Activated T-cell treated with anti-CD3 and anti-CD28 coated beads for 24 hours (primary cell): Measurements from ENCODE around the gene GBE1.

Source experiments
- DNase-seq: peaks from one replicate; pipeline ENCODE4 v3.0.0-alpha.2; 2020; ENCODE audit warnings: low read depth

The GBE1 gene

GRCh38 chr3:81621277-81621676 is 140.2 kb downstream of the GBE1 start:
- no peak for DNase-seq

- DNase-seq, result no peak
Measured at GRCh38 chr3:81620849-81621248, 140.6 kb downstream of the GBE1 start.

- no peak for DNase-seq
Measured at GRCh38 chr3:81612768-81613167, 148.7 kb downstream of the GBE1 start.

DNA sequence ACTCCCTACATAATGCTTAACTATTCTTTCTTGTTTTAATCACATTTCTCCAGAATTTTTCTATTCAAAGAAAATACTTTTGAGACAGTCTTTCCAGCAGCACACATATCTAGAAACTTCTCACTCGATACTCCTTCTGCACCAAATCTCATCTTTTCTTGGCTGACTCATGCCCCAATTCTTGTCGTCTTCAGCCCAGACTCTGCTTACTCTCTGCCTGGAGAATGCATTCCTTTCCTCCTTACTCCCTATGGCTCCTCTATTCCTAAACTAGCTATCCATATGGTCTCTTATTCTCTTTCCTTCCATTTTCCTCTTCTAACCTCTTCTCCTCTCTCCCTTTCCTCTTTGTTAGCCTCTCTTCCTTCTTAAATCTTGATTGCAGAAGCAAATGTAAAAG is 158.7 kb downstream of the GBE1 start:
- DNase-seq, result no peak

DNA sequence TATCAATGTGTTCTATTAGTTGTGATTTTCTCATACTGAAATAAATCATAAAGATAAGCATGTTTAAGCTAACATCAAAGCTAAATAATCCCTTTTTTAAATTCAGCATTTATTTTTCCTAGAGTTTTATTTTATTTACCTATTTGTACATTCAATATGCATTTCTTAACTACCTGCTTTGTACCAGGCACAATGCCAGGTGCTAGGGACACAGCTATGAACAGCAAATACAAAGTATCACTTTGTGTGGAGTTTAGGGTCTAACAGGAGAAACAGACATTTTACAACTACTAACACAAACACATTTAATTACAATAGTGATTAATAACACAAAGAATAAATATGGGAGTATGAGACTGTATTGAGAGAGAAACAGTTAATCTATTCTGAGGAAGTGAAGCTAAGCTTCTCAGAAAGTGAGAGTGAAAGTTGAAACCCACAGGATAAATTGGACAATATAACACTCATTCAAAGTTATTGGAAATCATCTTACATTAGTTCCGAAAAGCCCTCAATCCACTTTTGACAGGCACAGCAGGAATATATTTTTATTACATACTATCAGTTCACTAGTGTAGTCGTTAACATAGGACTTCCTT is 159.6 kb downstream of the GBE1 start:
- no peak for DNase-seq

DNA sequence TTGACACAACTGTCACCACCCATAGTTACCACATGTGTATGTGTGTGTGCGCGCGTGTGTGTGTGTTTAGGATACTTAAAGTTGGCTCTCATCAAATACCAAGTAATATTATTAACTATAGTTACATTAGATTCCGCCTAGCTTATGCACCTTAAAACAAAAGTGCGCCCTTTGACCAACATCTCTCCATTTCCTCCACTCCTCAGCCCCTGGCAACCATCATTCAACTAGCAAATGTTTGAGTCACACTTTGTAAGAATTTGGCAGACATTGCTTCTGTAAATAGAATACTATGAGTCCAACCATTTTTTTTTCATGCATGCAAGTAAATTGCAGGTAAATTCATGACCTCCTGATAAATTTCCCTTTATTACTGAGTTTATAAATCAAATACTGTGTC is 169.3 kb downstream of the GBE1 start:
- no peak for DNase-seq

DNA sequence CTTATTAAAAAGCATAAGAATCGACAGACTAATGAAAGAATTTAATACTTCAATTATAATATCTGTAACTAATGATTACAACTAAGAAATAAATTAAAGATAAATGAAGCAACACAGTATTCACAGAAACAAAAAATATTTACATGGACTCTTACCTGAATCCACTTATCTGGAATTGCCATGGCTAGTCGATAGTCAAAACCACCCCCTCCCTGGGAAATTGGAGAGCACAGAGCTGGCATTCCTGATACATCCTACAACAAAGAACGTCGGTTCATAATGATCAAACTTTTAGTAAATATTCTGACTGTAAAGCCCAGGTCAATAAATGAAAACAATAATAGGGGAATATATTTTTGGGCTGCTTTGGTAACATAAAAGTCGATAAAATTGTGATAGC is 175.5 kb downstream of the GBE1 start:
- no peak for DNase-seq

GRCh38 chr3:81585056-81585455 is 176.4 kb downstream of the GBE1 start:
- no peak for DNase-seq

GRCh38 chr3:81581966-81582599 is 179.4 kb downstream of the GBE1 start:
- DNase-seq, result no peak

GRCh38 chr3:81580355-81580754 is 181.1 kb downstream of the GBE1 start:
- DNase-seq, result no peak

GRCh38 chr3:81579744-81580143 is 181.7 kb downstream of the GBE1 start:
- no peak for DNase-seq

- no peak for DNase-seq
Measured at GRCh38 chr3:81572201-81572756, 189.2 kb downstream of the GBE1 start.

DNA sequence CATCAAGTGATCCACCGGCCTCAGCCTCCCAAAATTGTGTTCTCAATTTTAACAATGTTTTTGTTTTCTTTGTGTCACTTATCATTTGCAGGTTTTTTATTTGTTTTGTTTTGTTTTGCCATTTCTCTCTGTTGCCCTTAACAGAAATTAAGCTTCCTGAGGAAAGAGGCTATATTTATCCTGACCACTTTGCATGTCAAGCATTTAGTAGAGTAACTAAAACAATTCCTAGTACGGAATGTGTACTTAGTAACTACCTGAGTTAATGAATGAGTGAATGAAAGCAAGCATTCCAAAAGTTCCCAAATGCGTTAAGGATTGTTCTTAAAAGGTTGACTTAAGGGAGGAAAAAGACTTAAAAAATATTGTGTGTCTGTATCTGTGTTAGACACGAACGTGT is 193.1 kb downstream of the GBE1 start:
- DNase-seq, result no peak

- no peak for DNase-seq
Measured at GRCh38 chr3:81565041-81565440, 196.4 kb downstream of the GBE1 start.

DNA sequence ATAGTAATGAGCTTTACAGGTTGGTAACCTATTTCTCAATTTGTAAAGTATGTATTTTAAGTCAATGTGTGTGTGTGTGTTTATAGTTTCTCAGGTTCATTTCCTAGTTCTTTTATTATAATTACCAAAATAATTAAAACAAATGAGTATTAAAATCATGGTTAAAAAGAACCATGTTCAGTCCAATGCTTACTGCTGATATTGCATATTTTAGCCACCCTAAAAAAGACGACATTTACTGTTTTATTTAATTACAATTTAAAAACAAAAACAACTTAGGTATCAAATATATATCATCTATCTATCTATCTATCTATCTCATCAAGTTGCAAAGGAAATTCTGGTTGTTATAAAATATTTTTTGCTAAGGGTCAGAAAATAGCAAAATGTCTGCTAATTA is 203.3 kb downstream of the GBE1 start:
- no peak for DNase-seq

- DNase-seq, result no peak
Measured at GRCh38 chr3:81554801-81555200, 206.6 kb downstream of the GBE1 start.

DNA sequence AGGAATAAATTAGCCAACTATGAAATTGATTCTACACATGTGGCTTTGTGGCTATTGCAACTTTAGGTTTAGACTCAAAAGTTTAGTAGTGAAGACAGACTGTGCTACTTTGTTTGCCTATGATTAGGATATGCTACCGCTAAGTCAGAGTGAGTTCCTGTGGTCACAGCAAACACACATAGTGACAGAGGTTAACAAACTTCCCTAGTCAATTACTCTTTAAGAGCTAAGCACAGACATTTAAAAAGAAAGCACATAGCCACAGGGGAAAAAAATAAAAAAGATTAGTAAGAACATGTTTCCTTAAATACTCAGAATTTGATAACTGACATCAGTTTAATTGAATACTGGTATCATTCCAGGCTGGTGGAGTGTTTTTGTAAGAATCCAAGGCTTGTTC is 207.1 kb downstream of the GBE1 start:
- no peak for DNase-seq

GRCh38 chr3:81550415-81550814 is 211.0 kb downstream of the GBE1 start:
- no peak for DNase-seq

DNA sequence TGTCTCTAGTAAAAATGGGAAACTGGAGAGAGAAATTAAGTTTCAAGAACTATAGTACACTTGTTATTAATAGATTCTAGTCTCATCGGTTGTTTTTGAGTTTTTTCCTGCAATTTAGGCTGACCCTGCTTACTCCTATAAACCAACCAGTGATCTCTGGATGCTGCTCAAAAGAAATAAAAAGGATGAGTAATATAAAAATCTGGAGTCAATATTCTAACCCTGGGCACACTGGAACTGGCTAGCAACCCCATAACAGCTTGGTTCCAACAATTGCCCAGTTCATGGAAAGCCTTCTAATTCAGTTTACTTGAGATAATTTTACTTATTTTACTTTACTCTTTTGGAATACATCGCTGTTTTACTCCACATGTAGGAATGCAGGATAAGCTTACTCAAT is 211.6 kb downstream of the GBE1 start:
- no peak for DNase-seq

DNA sequence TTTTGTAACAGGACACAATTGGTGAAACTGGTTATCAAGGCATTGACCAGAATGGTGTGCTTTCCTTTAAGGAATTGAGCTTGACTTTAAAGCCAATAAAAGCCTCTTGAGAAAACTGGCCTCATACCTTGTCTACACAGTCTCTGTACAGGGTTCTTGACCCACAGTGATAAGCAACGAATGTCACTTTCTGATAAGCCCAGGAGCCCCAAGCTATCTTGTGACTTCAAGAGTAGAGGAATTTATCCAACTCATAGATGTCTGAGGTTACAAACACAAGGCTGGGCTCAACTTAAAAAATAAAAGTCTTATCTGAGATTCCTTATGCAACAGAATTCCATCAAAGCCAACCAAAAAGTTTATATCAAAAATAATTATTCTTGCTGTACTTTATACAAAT is 212.1 kb downstream of the GBE1 start:
- no peak for DNase-seq

- DNase-seq, result no peak
Measured at GRCh38 chr3:81545572-81545971, 215.9 kb downstream of the GBE1 start.

- DNase-seq, result no peak
Measured at GRCh38 chr3:81544385-81544784, 217.1 kb downstream of the GBE1 start.

DNA sequence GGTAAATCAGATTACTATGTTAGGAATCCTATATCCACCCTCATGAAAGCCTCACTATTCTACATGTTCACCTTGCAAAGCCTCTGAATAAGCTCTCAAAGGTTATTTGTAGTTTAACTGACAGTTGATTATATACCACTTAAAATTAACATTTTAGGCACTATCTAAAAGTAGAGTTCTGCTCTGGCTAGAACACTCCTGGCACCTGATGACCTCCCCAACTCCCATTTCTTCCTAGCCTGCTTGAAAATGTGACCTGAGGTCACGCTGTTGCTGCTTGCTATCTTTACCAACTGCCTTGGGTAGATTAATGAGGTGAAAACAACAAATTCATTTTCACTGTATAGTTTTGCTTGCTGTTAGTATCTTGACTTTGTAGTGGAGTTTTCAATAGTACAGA is 220.7 kb downstream of the GBE1 start:
- no peak for DNase-seq

GRCh38 chr3:81531846-81532245 is 229.6 kb downstream of the GBE1 start:
- no peak for DNase-seq
